Stimulated activated CD8-positive, alpha-beta memory T cell treated with anti-CD3 and anti-CD28 coated beads, Interleukin-12 subunit alpha, Interleukin-12 subunit beta, amount 100 ng/mL, for 4 hours (primary cell): ENCODE results near the gene AMT.
A peak's percentile ranks its signal among the peaks of the same experiment; 100 is the strongest.

Source experiments
- DNase-seq: peaks from one replicate; pipeline ENCODE4 v3.0.0-alpha.2; 2020; ENCODE audit warnings: low read depth

AMT gene

DNA sequence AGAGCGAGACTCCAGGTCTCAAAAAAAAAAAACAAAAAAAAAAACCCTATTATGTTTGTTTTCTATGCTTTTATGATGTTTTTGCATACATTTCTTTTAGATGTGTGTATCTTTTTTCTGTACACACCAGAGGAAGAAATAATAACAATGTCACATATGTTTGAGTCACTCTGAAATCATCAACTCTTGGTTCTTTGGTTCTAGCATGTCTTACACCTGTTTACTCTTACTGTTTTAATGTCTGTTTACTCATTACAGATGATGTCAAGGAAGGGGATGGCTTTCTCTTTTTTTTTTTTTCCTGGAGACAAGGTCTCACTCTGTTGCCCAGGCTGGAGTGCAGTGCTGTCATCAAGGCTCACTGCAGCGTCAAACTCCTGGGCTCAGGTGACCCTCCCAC, 34.6 kb downstream of the AMT start:
- no peak for DNase-seq

DNA sequence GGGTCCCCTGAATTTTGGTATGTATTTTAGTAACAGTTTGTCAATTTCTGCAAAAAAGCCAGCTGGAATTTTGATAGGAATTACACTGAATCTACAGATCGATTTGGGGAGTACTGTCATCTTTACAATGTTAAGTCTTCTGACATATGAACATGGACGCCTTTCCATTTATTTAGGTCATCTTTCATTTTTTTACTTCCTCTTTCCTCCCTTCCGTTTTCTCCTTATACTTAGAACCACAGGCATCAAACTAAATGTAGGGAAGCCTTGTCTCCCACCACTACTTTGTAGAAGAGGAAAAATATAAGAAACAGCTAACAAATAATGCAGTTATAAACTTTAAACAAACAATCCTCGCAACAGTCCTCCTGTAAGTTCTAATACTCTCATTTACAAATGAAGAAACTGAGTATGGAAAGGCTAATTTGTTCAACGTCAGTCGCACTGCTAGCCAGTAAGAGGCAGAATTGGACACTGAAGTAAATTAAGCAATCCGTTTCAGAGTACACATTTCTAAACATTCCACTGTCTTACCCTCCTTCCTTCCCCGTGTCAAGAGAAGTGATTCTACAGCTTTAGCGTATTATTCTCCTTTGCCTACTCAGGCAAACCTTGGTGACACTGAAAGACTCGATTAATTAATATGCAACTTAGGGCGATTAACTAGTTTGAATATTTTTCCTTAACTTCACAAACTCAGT, 36.1 kb downstream of the AMT start:
- no peak for DNase-seq

DNA sequence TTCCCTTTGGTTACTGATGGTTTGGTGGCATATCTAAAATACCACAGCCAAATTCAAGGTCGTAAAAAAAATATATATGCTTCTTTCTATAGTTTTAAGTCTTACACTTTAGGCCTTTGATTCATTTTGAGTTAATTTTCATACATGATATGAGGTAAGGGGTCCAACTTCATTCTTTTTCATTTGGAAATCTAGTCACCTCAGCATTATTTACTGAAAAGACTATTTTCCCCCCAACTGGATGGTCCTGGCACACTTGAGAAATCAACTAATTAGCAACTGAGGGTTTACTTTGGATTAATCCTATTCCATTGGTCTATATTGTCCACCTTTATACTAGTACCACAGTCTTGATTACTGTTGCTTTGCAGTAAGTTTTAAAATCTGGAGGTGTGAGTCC, 36.7 kb downstream of the AMT start:
- no peak for DNase-seq

DNA sequence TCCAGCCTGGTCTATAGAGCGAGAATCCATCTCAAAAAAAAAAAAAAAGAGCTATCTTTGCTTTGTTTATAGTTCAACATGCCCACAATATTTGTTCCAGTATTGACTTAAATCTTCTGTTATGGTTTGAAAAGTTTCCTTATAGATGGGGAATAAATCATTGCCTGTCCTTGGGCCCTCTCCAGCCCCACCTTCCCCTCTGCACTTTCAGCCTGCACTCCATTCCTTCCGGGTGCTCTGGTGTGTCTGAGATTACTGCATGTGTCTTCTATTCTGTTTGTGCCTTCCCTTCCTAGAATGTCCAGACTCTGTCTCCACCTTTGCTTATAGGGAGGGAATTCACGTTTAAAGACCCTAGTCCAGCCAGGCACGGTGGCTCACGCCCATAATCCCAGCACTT, 38.9 kb downstream of the AMT start:
- DNase-seq, result no peak

DNA sequence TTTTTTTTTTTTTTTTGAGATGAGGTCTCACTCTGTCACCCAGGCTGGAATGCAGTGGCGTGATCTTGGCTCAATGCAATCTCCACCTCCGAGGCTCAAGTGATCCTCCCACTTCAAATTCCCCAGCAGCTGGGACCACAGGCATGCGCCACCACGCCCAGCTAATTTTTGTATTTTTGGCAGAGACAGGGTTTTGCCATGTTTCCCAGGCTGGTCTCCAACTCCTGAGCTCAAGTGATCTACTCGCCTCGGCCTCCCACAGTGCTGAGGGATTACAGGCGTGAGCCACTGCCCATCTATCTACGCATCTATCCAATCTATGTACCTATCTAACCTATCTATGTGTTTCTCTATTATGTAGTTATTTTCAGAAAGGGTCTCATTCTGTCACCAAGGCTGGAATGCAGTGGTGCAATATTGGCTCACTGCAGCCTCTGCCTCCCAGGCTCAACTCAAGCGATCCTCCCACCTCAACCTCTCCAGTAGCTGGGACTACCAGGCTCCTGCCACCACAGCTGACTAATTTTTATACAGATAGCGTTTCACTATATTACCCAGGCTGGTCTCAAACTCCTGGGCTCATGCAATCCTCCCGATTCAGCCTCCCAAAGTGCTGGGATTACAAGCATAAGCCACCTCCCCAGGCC, 43.9 kb downstream of the AMT start:
- no peak for DNase-seq

DNA sequence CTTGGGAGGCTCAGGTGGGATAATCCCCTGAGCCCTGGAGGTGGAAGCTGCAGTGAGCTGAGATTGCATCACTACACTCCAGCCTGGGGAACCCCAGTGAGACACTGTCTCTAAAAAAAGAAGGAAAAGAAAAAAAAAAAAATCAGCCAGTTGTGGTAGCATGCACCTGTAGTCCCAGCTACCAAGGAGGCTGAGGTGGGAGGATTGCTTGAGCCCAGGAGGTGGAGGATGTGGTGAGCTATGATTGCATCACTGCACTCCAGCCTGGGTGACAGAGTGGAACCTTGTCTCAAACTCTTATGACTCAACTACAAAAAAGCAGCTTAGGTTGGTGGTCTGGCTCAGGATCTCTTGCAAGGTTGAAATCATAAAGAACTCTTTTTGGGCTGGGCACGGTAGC, 44.8 kb downstream of the AMT start:
- peak; percentile 33 for DNase-seq

DNA sequence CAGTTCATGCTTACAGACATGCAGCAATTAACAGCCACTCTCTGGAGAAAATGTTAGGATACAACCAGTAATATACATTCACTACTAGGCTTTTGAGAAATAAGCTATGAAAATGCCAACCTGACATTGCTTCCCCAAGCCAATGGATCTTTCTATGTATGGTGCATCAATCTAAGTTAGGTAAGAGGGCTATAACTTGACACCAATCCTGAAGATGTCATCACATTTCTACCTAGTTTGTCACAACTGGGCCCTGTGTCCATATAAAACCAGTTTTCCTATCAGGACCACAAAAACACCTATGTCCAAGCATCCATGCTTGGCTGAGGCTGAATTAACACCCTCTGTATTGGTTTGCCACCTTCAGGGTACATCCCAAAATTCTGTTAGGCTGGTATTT, 50.3 kb downstream of the AMT start:
- DNase-seq, result no peak

DNA sequence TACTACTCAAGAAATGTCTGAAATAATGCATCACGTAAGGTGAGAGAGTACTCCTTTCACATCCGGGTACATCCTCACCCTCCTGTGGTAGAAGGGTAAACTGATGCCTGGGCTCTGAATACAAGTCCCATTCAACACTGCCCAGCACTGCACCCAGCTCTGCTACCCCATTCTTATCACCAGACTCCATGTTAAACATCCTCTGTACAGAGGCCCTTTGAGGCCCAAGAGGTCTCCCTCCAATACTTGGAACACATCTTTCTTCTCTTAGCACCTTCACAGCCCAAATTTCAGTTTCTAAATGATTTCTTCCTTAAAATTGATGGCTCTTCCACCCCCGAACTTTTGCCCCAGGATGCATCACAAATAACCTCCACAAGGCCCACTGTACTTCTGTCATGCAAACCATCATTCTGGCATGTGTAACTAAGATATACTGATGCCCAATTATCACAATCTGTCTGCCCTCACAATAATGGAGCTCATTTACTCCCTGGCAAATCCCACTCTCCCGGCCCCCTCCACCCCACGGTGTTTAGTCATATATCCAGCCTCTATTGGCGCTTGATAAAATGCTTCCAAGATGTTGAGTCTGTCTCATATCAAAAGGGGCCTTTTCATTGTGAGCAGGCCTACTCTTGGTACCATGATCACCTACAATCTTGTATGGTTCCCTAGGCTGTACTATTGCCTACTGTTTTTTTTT, 51.5 kb downstream of the AMT start:
- DNase-seq, result no peak
